Fibroblast of upper back skin (primary cell): ENCODE data around the gene CAMK2G.
"Not testable (repeated sequence)": the region's sequence is repeated elsewhere in the genome, so short reads cannot be mapped to it uniquely, and the experiment has no call there.

Source experiments
- DNase-seq: peaks from one replicate; pipeline ENCODE4 v3.0.0-alpha.2; 2013

Gene CAMK2G

DNA sequence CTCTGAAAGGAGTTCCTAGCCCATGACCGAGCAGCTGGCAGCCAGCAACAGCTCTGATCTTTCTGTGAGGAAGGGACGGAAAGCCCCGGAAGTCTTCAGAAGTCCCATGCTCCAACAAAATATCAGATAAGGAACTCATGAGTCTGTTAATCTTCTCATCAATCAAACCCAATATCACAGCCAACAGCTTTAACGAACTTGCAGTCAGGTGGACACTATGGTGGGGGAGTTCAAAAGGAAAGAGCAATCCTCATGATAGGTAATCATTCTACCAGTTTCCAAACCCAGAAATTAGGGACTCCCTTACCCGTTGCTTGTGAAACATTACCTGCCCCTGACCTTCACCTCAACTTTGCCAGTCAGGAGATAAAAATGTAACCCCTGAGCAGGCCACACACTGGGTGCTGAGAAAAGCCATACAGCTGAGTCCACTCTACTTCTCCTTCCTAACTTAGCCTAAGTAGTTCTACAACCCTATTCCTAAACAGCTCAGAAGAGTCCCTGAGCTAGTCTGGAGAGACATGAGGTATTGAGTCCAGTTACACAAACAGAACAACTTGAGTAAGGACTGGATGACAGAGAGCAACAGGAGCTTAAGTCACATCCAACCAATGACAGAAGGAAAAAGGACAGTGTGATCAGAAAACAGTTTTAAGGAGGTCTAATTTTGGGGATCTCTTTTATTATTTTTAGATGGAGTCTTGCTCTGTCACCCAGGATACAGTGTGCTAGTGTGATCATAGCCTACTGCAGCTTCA is 65.1 kb downstream of the CAMK2G start:
- DNase-seq, result no peak

DNA sequence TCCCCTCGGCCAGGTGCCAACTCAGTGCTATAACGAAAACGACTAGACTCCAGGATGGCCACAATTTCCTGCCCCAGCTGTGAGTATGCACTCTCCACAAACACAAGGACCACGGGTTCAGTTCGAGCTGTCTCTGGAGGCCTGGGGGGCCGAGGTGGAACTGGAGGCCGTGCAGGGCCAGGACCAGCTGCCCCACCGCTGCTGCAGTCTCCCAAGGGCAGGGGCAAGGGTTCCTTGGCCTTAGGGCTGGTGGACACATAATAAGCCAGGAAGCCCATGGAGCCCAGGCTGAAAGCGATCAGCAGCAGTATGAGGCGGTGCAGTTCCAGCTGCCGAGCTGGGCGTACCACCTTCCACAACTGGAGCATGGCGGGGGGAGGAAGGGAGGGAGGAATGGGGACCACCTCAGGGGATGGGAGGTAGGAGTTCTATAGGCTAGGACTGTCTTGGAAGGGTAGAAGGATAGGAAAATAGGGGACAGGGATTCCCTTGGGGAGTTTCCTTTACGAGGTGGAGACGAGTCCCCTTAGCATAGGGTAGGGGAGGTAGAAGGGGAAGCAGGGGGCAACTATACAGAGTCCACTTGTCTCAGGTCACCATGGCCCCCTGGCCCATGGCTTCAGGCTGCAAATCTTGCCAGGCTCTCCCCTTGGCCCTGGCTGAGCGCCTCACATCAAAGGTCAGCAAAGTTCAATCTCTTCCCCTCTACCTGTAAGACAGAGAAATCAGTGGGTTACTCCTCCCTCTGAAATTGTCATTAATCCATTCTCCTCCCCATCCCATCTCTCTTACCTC is 66.1 kb downstream of the CAMK2G start:
- no peak for DNase-seq

DNA sequence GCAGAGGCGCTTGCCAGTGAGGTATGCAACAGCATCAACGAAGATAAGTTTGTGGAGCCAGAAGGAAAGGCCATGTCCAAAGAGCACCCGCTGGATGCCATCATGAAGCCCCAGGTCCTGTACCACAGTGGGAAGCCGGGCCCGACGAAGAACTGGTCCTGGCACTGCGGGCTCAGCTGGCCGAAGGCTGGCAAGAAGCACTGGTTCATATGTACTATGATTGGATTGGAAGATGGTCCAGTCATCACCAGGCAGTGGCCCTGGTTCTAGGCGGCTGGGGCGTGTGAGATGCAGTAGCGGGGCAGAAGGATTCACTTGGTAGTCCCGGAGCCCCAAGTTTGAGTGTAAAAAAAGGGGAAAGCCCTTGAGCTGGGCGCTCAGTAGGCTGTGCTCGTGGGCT is 66.9 kb downstream of the CAMK2G start:
- no peak for DNase-seq

DNA sequence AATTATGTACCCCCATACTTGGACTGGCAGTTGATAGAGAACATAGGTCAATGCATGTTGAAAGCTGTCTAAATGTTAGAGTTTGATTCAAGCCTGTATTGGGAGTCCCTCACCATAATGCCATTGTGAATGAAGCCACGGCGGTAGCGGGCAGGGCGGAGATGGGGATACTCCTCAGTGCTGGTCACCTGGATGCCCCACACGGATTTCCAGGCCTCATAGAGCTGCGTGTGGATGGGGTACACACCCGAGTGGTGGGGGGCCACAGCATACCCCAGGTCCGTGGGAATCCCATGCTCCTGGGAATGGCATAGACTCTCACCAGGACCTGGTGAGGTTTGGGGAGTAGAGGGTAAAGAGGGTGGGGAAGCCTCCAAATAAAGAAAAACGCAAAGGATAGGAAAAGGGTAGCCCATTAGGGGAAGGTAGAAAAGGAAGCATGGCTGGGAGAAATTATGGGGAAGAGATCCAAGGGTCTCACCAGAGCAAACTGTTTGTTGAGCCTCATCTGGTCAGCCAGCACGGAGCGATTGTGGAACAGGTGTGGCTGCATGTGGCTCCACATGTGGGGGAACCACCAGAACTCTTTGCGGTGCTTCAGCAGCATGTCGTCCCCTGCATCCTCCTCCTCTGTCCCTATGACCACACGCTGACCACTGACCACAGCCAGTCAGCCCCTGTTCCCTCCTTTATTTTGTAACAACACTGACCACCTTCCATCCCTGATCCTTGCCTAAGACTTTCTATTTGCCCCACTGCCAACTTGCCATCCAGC is 68.0 kb downstream of the CAMK2G start:
- DNase-seq, result no peak

DNA sequence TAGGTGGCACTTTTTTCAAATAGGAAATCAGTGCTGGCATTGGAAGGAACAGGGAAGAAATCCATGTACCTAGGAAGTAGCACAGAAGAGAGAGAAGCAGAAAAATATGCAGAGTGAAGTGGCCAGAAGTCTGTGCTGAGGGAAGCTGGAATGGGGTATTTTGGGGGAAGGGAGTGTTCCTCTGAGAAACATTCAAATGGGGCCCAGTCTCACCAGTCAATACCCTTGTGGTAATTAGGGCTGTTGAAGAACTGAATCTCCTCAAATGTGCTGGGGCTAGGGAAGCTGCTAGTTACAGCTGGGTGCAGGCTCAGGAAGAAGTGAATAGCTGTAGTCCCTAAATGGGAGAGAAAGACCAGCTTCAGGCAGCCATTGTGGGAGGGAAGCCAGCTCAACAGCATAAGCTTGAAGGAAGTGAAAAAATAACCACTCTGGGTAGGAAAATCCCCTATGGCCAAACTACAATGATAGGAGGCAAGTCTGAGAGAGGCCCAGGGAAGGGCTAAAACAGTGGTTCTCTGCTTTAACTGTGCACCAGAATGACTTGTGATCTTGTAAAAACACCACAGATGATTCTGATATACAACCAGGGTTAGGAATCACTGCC is 70.6 kb downstream of the CAMK2G start:
- DNase-seq, result no peak

DNA sequence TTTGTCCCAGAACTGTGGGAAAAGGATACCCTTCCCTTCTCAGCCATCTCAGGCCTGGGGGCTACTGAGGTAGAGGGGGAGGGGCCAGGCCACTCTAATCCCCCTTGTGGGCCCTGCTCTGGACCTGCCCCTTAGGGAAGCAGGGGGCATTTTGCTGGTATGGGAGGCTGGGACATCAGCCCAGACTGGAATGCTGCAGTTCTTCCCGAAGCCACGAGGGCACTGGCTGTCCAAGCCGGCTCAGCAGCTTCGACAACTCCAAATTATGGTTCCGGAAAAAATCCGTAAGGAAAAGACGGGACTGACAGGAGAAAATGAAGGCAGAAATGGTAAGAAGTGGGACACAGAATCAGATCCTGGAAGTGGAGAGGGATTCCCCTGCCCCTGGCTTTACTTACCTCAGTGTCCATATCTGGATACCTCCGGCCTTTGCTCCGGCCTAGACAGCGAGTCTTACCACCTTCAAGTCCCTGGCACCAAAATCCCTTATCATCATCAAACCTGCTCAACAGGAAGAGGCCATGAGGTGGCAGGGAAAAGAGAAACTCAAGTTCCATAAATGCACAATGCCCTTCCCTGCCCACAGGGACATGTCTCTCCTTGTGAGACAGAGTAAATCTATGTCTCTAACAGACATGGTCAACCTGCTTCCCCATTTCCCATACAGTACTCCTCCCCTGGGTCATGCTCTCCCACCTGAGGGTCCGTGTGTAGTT is 71.9 kb downstream of the CAMK2G start:
- DNase-seq, result no peak

DNA sequence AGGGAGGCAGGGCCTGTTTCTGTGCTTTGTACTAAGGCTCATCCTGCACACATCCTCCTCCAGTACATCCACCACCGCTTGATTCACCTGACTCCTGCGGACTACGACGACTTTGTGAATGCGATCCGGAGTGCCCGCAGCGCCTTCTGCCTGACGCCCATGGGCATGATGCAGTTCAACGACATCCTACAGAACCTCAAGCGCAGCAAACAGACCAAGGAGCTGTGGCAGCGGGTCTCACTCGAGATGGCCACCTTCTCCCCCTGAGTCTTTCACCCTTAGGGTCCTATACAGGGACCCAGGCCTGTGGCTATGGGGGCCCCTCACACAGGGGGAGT is 73.1 kb downstream of the CAMK2G start:
- DNase-seq, result no peak

DNA sequence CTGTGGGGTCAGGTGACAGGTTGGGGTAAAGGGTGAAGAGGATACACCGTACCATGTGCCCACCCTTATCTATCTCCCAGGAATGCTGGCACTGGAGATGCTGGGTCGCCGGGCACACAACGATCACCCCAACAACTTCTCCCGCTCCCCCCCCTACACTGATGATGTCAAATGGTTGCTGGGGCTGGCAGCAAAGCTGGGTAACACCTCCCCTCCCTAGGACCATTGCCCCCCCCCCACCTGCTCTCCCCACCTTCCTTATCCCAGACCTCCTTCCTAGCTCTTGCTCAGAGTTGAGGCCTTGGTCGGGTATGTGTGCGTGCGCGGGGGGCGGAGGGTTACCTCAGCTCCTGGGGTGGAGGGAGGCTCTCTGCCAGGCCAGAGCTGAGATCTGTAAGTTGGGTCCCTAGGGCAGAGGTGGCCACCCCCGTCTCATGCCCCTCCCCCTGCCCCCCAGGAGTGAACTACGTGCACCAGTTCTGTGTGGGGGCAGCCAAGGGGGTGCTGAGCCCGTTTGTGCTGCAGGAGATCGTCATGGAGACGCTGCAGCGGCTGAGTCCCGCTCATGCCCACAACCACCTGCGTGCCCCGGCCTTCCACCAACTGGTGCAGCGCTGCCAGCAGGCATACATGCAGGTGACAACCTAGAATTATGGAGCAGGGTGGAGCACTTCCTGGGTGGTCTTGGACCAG is 73.6 kb downstream of the CAMK2G start:
- no peak for DNase-seq

DNA sequence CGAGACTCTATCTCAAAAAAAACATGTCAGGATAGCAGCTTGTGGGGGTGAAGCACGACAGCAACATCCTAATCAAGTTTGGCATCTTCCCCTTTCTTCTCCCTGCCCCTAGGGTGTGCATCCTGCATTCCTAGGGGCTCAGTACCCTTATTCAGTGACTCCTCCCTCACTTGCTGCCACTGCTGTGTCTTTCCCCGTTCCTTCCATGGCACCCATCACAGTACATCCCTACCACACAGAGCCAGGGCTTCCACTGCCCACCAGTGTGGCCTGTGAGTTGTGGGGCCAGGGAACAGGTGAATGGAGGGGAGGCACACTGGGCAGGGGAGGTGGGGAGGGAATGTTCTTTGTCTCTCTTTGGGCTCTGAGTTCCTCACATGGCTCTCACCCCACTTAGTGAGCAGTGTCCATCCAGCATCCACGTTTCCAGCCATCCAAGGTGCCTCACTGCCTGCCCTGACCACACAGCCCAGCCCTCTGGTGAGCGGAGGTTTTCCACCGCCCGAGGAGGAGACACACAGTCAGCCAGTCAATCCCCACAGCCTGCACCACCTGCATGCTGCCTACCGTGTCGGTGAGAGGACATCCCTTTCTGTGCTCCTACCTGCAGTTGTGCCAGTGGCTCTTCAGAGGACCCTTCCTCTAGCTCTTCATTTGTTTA is 74.3 kb downstream of the CAMK2G start:
- DNase-seq, result no peak

DNA sequence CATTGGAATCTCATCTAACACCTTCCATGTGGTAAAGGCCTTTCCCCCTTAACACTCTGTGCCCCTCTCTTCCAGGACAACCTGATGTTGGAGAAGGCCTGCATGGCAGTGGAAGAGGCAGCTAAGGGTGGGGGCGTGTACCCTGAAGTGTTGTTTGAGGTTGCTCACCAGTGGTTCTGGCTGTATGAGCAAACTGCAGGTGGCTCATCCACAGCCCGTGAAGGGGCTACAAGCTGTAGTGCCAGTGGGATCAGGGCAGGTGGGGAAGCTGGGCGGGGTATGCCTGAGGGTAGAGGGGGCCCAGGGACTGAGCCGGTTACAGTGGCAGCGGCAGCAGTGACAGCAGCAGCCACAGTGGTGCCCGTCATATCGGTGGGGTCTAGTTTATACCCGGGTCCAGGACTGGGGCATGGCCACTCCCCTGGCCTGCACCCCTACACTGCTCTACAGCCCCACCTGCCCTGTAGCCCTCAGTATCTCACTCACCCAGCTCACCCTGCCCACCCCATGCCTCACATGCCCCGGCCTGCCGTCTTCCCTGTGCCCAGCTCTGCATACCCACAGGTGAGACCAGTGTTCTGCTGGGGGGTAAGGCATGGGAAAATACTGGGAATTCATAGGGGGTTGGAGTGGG is 75.3 kb downstream of the CAMK2G start:
- DNase-seq, result no peak

DNA sequence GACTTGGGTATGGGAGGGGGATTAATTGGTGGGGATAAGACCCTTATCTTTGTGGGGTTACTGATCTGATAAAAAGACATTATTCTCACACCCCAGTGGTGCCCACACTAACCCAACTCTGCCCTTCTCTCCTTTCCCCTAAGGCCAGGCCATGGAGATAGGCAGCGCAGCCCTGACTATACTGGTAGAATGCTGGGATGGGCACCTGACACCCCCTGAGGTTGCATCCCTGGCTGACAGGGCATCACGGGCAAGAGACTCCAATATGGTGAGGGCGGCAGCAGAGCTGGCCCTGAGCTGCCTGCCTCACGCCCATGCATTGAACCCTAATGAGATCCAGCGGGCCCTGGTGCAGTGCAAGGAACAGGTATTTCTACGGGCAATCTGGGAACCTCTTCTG is 76.3 kb downstream of the CAMK2G start:
- DNase-seq, result no peak

DNA sequence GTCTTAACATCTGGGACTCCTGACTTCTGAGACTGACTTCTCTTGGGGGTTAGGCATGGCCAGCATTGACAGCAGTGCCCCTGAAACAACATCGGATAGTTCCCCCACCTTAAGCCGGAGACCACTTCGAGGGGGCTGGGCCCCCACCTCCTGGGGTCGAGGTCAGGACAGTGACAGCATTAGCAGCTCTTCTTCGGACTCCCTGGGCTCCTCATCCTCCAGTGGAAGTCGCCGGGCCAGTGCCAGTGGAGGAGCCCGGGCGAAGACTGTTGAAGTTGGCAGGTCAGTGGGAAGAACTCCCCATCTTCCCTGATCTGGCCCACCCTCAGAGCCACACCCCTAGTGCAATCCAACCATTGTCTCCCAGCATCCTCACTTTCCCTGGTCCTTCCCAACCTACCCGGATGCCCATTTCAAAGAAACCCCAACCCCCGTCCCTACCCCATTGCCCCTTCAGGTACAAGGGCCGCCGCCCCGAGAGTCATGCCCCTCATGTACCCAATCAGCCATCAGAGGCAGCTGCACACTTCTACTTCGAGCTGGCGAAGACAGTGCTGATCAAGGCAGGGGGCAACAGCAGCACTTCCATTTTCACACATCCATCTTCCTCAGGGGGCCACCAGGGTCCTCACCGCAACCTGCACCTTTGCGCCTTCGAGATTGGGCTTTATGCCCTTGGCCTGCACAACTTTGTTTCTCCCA is 76.9 kb downstream of the CAMK2G start:
- DNase-seq, result no peak

DNA sequence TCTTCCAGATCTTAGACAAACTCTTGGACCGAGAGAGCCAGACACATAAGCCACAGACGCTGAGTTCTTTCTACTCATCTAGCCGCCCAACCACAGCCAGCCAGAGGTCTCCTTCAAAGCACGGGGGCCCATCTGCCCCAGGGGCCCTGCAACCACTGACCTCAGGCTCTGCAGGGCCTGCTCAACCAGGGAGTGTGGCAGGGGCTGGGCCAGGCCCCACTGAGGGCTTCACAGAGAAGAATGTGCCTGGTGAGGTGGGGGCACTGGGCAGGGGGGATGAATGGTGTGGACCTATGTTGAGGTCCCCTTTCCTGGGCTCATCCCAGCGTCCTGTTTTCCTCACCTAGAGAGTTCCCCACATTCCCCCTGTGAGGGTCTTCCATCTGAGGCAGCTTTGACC is 77.6 kb downstream of the CAMK2G start:
- DNase-seq, result no peak

DNA sequence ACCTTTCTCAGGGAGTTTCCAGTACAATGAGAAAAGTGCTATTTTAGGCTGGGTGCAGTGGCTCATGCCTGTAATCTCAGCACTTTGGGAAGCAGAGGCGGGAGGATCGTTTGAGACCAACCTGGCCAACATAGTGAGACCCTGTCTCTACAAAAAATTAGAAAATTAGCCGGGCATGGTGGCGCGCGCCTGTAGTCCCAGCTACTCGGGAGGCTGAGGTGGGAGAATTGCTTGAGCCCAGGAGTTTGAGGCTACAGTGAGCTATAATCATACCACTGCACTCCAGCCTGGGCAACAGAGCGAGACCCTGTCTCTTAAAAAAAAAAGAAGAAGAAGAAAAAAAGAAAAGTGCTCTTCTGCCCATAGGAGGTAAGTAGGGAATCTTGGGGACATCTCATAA is 78.3 kb downstream of the CAMK2G start:
- DNase-seq, result not testable (repeated sequence)

DNA sequence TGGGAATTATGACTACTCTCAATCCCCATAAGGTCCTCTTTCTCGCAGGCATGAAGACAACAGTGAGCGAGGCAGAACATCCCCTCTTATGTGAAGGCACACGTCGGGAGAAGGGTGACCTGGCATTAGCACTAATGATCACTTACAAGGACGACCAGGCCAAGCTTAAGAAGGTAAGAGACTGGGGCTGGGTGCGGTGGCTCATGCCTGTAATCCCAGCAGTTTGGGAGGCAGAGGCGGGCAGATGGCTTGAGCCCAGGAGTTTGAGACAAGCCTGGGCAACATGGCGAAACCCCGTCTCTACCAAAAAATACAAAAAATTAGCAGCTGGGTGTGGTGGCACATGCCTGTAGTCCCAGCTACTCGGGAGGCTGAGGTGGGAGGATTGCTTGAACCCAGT is 78.9 kb downstream of the CAMK2G start:
- DNase-seq, result not testable (repeated sequence)

DNA sequence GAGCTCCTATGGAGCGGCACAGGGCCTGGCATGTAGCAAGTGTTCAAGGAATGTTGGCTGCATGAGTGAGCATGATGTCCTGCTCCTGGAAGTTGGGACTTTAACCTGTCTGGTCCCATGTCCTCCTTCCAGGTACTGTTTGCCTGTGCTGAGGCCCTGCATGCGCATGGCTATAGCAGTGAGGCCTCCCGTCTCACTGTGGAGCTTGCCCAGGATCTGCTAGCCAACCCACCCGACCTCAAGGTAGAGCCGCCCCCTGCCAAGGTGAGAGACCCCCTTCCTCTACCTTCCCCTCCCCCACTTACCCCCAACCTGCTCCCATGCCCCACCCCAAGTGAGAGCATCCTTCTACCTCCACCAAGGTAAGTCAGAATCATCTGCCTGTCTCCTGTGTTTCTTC is 80.9 kb downstream of the CAMK2G start:
- DNase-seq, result no peak

DNA sequence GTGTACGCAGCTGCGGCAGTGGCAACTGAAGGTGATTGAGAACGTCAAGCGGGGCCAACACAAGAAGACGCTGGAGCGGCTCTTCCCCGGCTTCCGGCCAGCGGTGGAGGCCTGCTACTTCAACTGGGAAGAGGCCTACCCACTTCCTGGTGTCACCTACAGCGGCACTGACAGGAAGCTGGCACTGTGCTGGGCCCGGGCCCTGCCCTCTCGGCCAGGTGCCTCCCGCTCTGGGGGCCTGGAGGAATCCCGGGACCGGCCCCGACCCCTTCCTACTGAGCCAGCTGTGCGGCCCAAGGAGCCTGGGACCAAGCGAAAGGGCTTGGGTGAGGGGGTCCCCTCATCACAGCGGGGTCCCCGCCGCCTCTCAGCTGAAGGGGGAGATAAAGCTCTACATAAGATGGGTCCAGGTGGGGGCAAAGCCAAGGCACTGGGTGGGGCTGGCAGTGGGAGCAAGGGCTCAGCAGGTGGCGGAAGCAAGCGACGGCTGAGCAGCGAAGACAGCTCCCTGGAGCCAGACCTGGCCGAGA is 82.4 kb downstream of the CAMK2G start:
- no peak for DNase-seq

DNA sequence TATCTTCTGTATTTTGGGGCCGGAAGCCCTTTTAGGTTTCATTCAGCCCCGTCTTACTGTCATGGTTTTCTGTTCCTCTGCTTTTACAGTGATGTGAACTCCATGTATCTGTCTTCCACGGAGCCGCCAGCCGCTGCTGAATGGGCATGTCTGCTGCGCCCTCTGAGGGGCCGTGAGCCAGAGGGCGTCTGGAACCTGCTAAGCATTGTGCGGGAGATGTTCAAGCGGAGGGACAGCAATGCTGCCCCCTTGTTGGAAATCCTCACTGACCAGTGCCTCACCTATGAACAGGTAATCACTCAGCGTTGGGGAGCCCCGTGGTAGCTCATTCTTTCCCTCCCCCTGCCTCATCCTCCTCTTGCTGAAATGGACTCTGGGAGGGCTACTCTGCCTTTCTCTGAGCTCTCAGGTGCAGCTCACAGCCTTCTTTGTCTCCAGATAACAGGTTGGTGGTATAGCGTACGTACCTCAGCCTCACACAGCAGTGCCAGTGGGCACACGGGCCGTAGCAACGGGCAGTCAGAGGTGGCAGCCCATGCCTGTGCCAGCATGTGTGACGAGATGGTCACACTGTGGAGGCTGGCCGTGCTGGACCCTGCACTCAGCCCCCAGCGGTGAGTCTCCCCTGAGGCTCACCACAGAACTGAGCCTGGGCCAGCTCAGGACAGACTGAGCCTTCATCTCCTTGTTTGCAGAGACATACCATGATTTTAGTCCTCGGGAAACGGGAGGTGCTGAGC is 83.3 kb downstream of the CAMK2G start:
- no peak for DNase-seq

DNA sequence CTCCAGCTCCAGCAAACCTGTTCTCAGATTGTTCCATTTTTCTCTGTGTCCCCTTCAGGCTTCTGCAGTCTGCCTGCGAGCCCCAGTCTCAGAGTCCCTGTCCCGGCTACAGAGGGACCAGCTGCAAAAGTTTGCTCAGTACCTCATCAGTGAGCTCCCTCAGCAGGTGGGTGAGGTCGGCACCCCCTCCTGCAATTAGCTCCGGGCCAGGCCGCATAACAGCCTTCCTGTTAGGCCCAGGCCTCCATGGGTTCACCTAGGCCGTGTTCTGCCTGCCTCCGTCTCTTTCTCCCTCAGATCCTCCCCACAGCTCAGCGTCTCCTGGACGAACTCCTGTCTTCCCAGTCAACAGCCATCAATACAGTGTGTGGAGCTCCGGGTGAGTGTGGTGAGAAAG is 84.7 kb downstream of the CAMK2G start:
- no peak for DNase-seq
